ENCODE results near the gene CDC26. TPM values are rescaled to one million over a fixed set of nuclear protein-coding genes. Genes with fewer than 3 reads are reported as not detected.

CDC26 gene
- total and polyA plus RNA-seq, 2 experiments from 2014 or later, result 29.7 to 60.7 TPM

GRCh38 chr9:113274474-113275156, 757 bp downstream of the CDC26 start:
- Histone ChIP-seq H3K27ac (peak overlapping the region; percentile 95), H3K27me3 (no peaks in the 10 kb centered on the region), H3K9me3 (ENCODE audit: low read depth) (no peaks in the 10 kb centered on the region), H3K36me3 (peaks cover 43% of the 10 kb centered on the region), H3K4me3 (peak overlapping the region; percentile 65), H3K4me1 (ENCODE audit: low read depth) (peaks cover 8% of the 10 kb centered on the region)
- TF ChIP-seq, protein P1, sequence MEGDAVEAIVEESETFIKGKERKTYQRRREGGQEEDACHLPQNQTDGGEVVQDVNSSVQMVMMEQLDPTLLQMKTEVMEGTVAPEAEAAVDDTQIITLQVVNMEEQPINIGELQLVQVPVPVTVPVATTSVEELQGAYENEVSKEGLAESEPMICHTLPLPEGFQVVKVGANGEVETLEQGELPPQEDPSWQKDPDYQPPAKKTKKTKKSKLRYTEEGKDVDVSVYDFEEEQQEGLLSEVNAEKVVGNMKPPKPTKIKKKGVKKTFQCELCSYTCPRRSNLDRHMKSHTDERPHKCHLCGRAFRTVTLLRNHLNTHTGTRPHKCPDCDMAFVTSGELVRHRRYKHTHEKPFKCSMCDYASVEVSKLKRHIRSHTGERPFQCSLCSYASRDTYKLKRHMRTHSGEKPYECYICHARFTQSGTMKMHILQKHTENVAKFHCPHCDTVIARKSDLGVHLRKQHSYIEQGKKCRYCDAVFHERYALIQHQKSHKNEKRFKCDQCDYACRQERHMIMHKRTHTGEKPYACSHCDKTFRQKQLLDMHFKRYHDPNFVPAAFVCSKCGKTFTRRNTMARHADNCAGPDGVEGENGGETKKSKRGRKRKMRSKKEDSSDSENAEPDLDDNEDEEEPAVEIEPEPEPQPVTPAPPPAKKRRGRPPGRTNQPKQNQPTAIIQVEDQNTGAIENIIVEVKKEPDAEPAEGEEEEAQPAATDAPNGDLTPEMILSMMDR (IDR thresholded peaks at IDR 0.05; ENCODE audit: low read depth, low read length), result peak; percentile 58
- peak; percentile 70 to 79 for DNase-seq (ENCODE audit: low read depth in 1 of 2, low spot score in 1 of 2)

DNA sequence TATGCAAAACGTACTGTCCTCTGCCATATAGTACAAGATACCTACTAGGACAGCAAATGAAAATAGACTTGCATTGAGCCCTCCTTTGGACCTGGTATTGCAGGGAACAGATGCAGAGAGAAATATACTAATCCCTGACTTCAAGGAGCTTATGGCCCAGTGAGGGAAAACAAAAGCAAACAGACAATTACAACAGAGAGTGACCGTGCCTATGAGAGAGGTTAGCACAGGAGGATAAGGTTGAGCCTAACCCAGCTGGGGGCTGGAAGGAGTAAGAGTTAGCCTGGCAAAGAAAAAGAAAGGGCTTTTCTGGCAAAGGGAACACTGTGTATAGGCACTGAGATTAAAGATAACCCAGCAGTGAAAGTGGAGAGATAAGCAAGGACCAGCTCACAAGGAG, 5.5 kb downstream of the CDC26 start:
- Histone ChIP-seq H3K27me3 (no peaks in the 10 kb centered on the region), H3K27ac (no peak overlapping the region), H3K4me1 (ENCODE audit: low read depth) (peaks cover 3% of the 10 kb centered on the region), H3K9me3 (ENCODE audit: low read depth) (no peaks in the 10 kb centered on the region), H3K36me3 (peaks cover 36% of the 10 kb centered on the region), H3K4me3 (no peak overlapping the region)
- no peak for DNase-seq (ENCODE audit: low read depth in 1 of 2, low spot score in 1 of 2)
- TF ChIP-seq, protein P1 (IDR thresholded peaks at IDR 0.05; ENCODE audit: low read depth, low read length), result no peak

DNA sequence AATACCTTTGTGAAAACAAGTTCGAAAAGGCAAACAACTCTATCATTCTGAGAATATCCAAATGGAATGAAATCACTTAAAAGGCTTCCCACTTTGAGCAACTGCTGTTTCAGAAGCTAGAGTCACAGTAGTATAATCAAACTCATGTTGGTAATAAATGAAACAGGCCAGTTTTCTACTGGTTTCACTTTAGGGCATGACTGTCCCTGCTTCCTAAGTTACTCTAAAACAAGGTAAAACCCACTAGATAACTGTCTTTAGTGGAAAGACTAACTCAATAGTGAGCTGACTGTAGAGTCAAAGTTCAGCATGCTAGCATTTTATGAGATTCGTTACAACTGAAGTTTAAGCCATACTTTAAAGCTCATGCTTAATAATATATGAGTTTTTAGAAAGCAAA, 6.0 kb downstream of the CDC26 start:
- Histone ChIP-seq H3K4me3 (no peak overlapping the region), H3K36me3 (peaks cover 36% of the 10 kb centered on the region), H3K4me1 (ENCODE audit: low read depth) (peaks cover 2% of the 10 kb centered on the region), H3K9me3 (ENCODE audit: low read depth) (no peaks in the 10 kb centered on the region), H3K27ac (no peak overlapping the region), H3K27me3 (no peaks in the 10 kb centered on the region)
- TF ChIP-seq, protein P1 (IDR thresholded peaks at IDR 0.05; ENCODE audit: low read depth, low read length), result no peak
- no peak for DNase-seq (ENCODE audit: low read depth in 1 of 2, low spot score in 1 of 2)

- DNase-seq (ENCODE audit: low read depth in 1 of 2, low spot score in 1 of 2), result no peak
- Histone ChIP-seq H3K9me3 (ENCODE audit: low read depth) (no peaks in the 10 kb centered on the region), H3K27me3 (no peaks in the 10 kb centered on the region), H3K4me1 (ENCODE audit: low read depth) (no peaks in the 10 kb centered on the region), H3K36me3 (peaks cover 32% of the 10 kb centered on the region), H3K4me3 (no peak overlapping the region), H3K27ac (no peak overlapping the region)
- TF ChIP-seq, protein P1 (IDR thresholded peaks at IDR 0.05; ENCODE audit: low read depth, low read length), result no peak
Measured at GRCh38 chr9:113267911-113268566, 7.3 kb downstream of the CDC26 start.

- no peak for DNase-seq (ENCODE audit: low read depth in 1 of 2, low spot score in 1 of 2)
- Histone ChIP-seq H3K36me3 (peaks cover 22% of the 10 kb centered on the region), H3K4me3 (no peak overlapping the region), H3K9me3 (ENCODE audit: low read depth) (no peaks in the 10 kb centered on the region), H3K27ac (no peak overlapping the region), H3K4me1 (ENCODE audit: low read depth) (no peaks in the 10 kb centered on the region), H3K27me3 (no peaks in the 10 kb centered on the region)
- TF ChIP-seq, protein P1 (IDR thresholded peaks at IDR 0.05; ENCODE audit: low read depth, low read length), result no peak
Measured at GRCh38 chr9:113266174-113266573, 9.2 kb downstream of the CDC26 start.

All from cardiac muscle cell (in vitro differentiated cells and primary cell).